MM.1S (cell line): ENCODE results near the gene CERS2.

ENCODE experiments used
- CTCF ChIP-seq: fragments of 300-600 bp; sonication (generic); IDR thresholded peaks from 2 replicates; pipeline ENCODE4 v1.5.1; 2016; ENCODE audit warnings: antibody characterized with exemption, low read length, mixed read lengths
- EZH2phosphoT487 ChIP-seq: fragments of 300-600 bp; sonication (generic); IDR thresholded peaks from 2 replicates; pipeline ENCODE4 v1.6.1; 2018; ENCODE audit warnings: antibody characterized with exemption, low read length

GRCh38 chr1:151009206-151009587 lies 34.6 kb upstream of the CERS2 start:
- TF ChIP-seq CTCF (no peak), EZH2phosphoT487 (no peak)
